GM12864 (cell line): ENCODE results near the gene NFAM1.

Experiments used
- DNase-seq: peaks from one replicate; pipeline ENCODE4 v3.0.0-alpha.2; 2011; ENCODE audit warnings: low read depth
- H3K4me3 ChIP-seq: 2 replicates; pipeline ENCODE4 v1.5.1; 2011; ENCODE audit warnings: mild to moderate bottlenecking, low read depth, low read length, control low read depth
- CTCF ChIP-seq: IDR thresholded peaks from 2 replicates; pipeline ENCODE4 v1.5.1; 2011; ENCODE audit warnings: low read depth, mild to moderate bottlenecking, moderate library complexity, low read length, control low read depth, inconsistent platforms; ENCODE audit errors: missing control alignments

NFAM1 gene

GRCh38 chr22:42427167-42427566 is 5.0 kb downstream of the NFAM1 start:
- H3K4me3 ChIP-seq = no peak overlapping the region
- TF ChIP-seq CTCF = no peak
- DNase-seq = no peak

- DNase-seq = no peak
- no peak overlapping the region for H3K4me3 ChIP-seq
- TF ChIP-seq CTCF = no peak
These were observed 6.2 kb downstream of the NFAM1 start for GRCh38 chr22:42425989-42426355.

GRCh38 chr22:42425337-42425988 is 6.7 kb downstream of the NFAM1 start:
- no peak overlapping the region for H3K4me3 ChIP-seq
- no peak for DNase-seq
- TF ChIP-seq CTCF = no peak

GRCh38 chr22:42419243-42419881 is 12.8 kb downstream of the NFAM1 start:
- peak overlapping the region; percentile 21 for H3K4me3 ChIP-seq
- DNase-seq = peak; percentile 50
- TF ChIP-seq CTCF = no peak

- DNase-seq = no peak
- no peak overlapping the region; the same call in 1 of the 2 replicates for H3K4me3 ChIP-seq
- TF ChIP-seq CTCF = no peak
These were observed 13.4 kb downstream of the NFAM1 start for GRCh38 chr22:42418811-42419242.

GRCh38 chr22:42417645-42418305 is 14.4 kb downstream of the NFAM1 start:
- no peak for DNase-seq
- no peak overlapping the region for H3K4me3 ChIP-seq
- TF ChIP-seq CTCF = no peak
